ENCODE results near the gene ABHD16A. TPM values are rescaled to one million over a fixed set of nuclear protein-coding genes. Genes with fewer than 3 reads are reported as not detected.

ABHD16A gene
- total and polyA plus RNA-seq, 7 donors, result 26.6 to 56.6 (median 34.4) TPM

GRCh38 chr6:31664790-31665500, 38.2 kb downstream of the ABHD16A start, which contains the start of gene GPANK1:
TSS of gene GPANK1 (minus strand) at chr6:31664997. CDS start at chr6:31664478, 519 bp downstream.
- Histone ChIP-seq H3K27ac (peak within 1 kb of the TSS; percentile 97), H3K36me3 (ENCODE audit: insufficient read depth in 1 of 2, low read depth in 1 of 2) (peaks cover 16 to 59% of the 10 kb centered on the region in 2 donors), H3K27me3 (ENCODE audit: insufficient read depth in 3 of 3, low read length in 2 of 3) (no peaks in the 10 kb centered on the region), H3K9me3 (no peaks in the 10 kb centered on the region), H3K4me3 (peak within 1 kb of the TSS; percentile 91), H3K4me1 (peaks cover 42% of the 10 kb centered on the region)
- intact Hi-C loops (cut with DNase I), result loop anchor here (5.0 kb wide), 3 partner anchors 72 to 287 kb away; partner anchors contain the start of genes ATP6V1G2 (in 1 of the 2), CLIC1 (in 1 of the 2) and NFKBIL1 (in 1 of the 2)
- no peak for TF ChIP-seq CTCF (IDR thresholded peaks at IDR 0.05)
- ATAC-seq (peak; percentile 69 to 80 (median 74)), DNase-seq (peak; percentile 89 to 95)
- WGBS, 3 donors, result 0 to 1% (median 0%) methylated on average over 39 of the region's 39 CpGs

GRCh38 chr6:31663961-31664789, 38.9 kb downstream of the ABHD16A start:
- intact Hi-C loops (cut with DNase I), result loop anchor here in 1 of 2 donors (5.0 kb wide), 1 partner anchor 117 kb away; the partner anchor contains the start of genes ATP6V1G2 and NFKBIL1
- Histone ChIP-seq H3K27me3 (ENCODE audit: insufficient read depth in 3 of 3, low read length in 2 of 3) (no peaks in the 10 kb centered on the region), H3K9me3 (no peaks in the 10 kb centered on the region), H3K27ac (peak overlapping the region; percentile 97), H3K4me3 (peak overlapping the region; percentile 91), H3K4me1 (peaks cover 50% of the 10 kb centered on the region), H3K36me3 (ENCODE audit: insufficient read depth in 1 of 2, low read depth in 1 of 2) (peaks cover 12 to 51% of the 10 kb centered on the region in 2 donors)
- 10 to 13% (median 12%) methylated on average over 17 of the region's 17 CpGs for WGBS, 3 donors
- DNase-seq (peak; percentile 46 to 72), ATAC-seq (peak in 3 of 4 donors; percentile 12 to 37 (median 19))
- no peak for TF ChIP-seq CTCF (IDR thresholded peaks at IDR 0.05)

GRCh38 chr6:31663126-31663960, 39.8 kb downstream of the ABHD16A start:
- Histone ChIP-seq H3K4me1 (peaks cover 58% of the 10 kb centered on the region), H3K4me3 (peak overlapping the region; percentile 91), H3K27ac (peak overlapping the region; percentile 97), H3K9me3 (no peaks in the 10 kb centered on the region), H3K27me3 (ENCODE audit: insufficient read depth in 3 of 3, low read length in 2 of 3) (no peaks in the 10 kb centered on the region), H3K36me3 (ENCODE audit: insufficient read depth in 1 of 2, low read depth in 1 of 2) (peaks cover 5 to 43% of the 10 kb centered on the region in 2 donors)
- intact Hi-C loops (cut with DNase I), result loop anchor here in 1 of 2 donors (5.0 kb wide), 1 partner anchor 116 kb away; the partner anchor contains the start of genes ATP6V1G2 and NFKBIL1
- no peak for ATAC-seq
- no peak for TF ChIP-seq CTCF (IDR thresholded peaks at IDR 0.05)
- DNase-seq, result no peak
- WGBS, 3 donors, result 51 to 57% (median 51%) methylated on average over 9 of the region's 9 CpGs

GRCh38 chr6:31662124-31662723, 40.9 kb downstream of the ABHD16A start:
- ATAC-seq (no peak), DNase-seq (no peak)
- H3K4me1 ChIP-seq, result peaks cover 59% of the 10 kb centered on the region
- intact Hi-C loops (cut with DNase I), result loop anchor here in 1 of 2 donors (5.0 kb wide), 1 partner anchor 115 kb away; the partner anchor contains the start of genes ATP6V1G2 and NFKBIL1
- 89 to 91% (median 90%) methylated on average over 11 to 12 of the region's 12 CpGs for WGBS, 3 donors
- H3K9me3 ChIP-seq, result no peaks in the 10 kb centered on the region
- no peak for TF ChIP-seq CTCF (IDR thresholded peaks at IDR 0.05)
- peaks cover 3 to 35% of the 10 kb centered on the region in 2 donors for H3K36me3 ChIP-seq (ENCODE audit: insufficient read depth in 1 of 2, low read depth in 1 of 2)
- H3K27me3 ChIP-seq (ENCODE audit: insufficient read depth in 3 of 3, low read length in 2 of 3), result no peaks in the 10 kb centered on the region
- no peak overlapping the region for H3K27ac ChIP-seq
- H3K4me3 ChIP-seq, result no peak overlapping the region
